Panc1 (cell line): Measurements from ENCODE around the gene KIF25. TPM values are rescaled to one million over a fixed set of nuclear protein-coding genes. Genes with fewer than 3 reads are reported as not detected.

Experiments used
- ATAC-seq: fragments of 200-7000 bp; cut with Tn5 transposase; 2 replicates; pipeline ENCODE4 v1.9.1; 2020; ENCODE audit warnings: mild to moderate bottlenecking, moderate library complexity
- BruUV-seq: library from RNA; stranded (reverse); fragments of 400-500 nt; replicated peaks from 2 replicates; lab custom pipeline; 2021; lab: Mats Ljungman, UMichigan
- CTCF ChIA-PET: fragments of 300-600 bp; sonication (Branson Sonifier 250); formaldehyde crosslinking; loops from one replicate; lab custom pipeline; 2022; ENCODE audit warnings: antibody characterized with exemption; lab: Charles Lee
- POLR2A ChIA-PET: fragments of 300-600 bp; sonication (Branson Sonifier 250); formaldehyde crosslinking; loops from one replicate; lab custom pipeline; 2022; ENCODE audit warnings: antibody characterized with exemption; lab: Charles Lee
- DNase-seq: peaks from one replicate; pipeline ENCODE4 v3.0.0-alpha.2; 2010; ENCODE audit warnings: low read depth, low spot score
- H3K27ac ChIP-seq: 2 replicates; pipeline ENCODE4 v1.5.1; 2011; ENCODE audit warnings: mild to moderate bottlenecking, low read length, inconsistent platforms
- H3K27me3 ChIP-seq: fragments of 200-500 bp; sonication (Bioruptor generic); 2 replicates; pipeline ENCODE4 v1.6.0; 2014; ENCODE audit warnings: low read length, inconsistent platforms; ENCODE audit not compliant: control insufficient read depth, insufficient read depth
- H3K36me3 ChIP-seq: fragments of 200-500 bp; sonication (Bioruptor generic); 2 replicates; pipeline ENCODE4 v1.5.1; 2014; ENCODE audit warnings: inconsistent platforms, mild to moderate bottlenecking, low read length, moderate library complexity; ENCODE audit not compliant: control insufficient read depth, insufficient read depth
- H3K4me1 ChIP-seq: 2 replicates; pipeline ENCODE4 v1.5.1; 2011; ENCODE audit warnings: inconsistent platforms, mild to moderate bottlenecking, low read length, moderate library complexity; ENCODE audit not compliant: control insufficient read depth, insufficient read depth
- H3K4me3 ChIP-seq, 2 experiments: 2 replicates each; pipeline ENCODE4 v1.5.1; 2011 to 2012; ENCODE audit warnings: low read depth in 2 of 2, low read length in 2 of 2, mild to moderate bottlenecking in 2 of 2, inconsistent platforms in 1 of 2, moderate library complexity in 1 of 2
- H3K9me3 ChIP-seq: fragments of 200-500 bp; sonication (Bioruptor generic); 2 replicates; pipeline ENCODE4 v1.5.1; 2014; ENCODE audit warnings: low read depth, mild to moderate bottlenecking, inconsistent platforms, low read length, moderate library complexity; ENCODE audit not compliant: control insufficient read depth, insufficient read depth
- POLR2AphosphoS5 ChIP-seq: IDR thresholded peaks from 2 replicates; pipeline ENCODE4 v1.6.1; 2012; ENCODE audit warnings: mild to moderate bottlenecking, low read depth, low read length, moderate library complexity
- SIN3A ChIP-seq: IDR thresholded peaks from 2 replicates; pipeline ENCODE4 v1.6.1; 2012; ENCODE audit warnings: low read depth, mild to moderate bottlenecking, low read length, moderate library complexity, borderline replicate concordance; ENCODE audit not compliant: insufficient read depth
- TCF7L2 ChIP-seq: IDR thresholded peaks from 2 replicates; pipeline ENCODE4 v1.6.1; 2011; ENCODE audit warnings: mild to moderate bottlenecking, low read depth, low read length, inconsistent platforms
- in situ Hi-C: cut with HindIII; loops from 2 replicates; pipeline ENCODE4 v1.10.0; 2016; ENCODE audit warnings: low sequenced_read_pairs, low pct_unique_long_range_greater_than_20kb
- intact Hi-C: fragments of 100-400 bp; cut with micrococcal nuclease; formaldehyde crosslinking; loops from one replicate; pipeline ENCODE4 v1.10.0; 2022; ENCODE audit not compliant: unreplicated experiment
- total RNA-seq: library from RNA; stranded (reverse); gene quantifications from one replicate; pipeline ENCODE4 v1.2.1, GENCODE V29; 2021; ENCODE audit not compliant: unreplicated experiment
- TF ChIP-seq, protein P1 (sequence below): fragments of 450-650 bp; IDR thresholded peaks from 2 replicates; pipeline ENCODE4 v1.5.1; 2017; ENCODE audit warnings: mild to moderate bottlenecking
- TF ChIP-seq, protein P2 (sequence below), 2 experiments: IDR thresholded peaks; 2 replicates each; pipeline ENCODE4 v1.6.1; 2011 to 2012; ENCODE audit warnings: low read depth in 2 of 2, control low read depth in 1 of 2, low read length in 1 of 2, mild to moderate bottlenecking in 1 of 2, moderate library complexity in 1 of 2; ENCODE audit not compliant: insufficient read depth in 1 of 2

Gene KIF25
- total RNA-seq, 1 experiment from 2014 or later = 0.44 TPM

- no TSS peak for BruUV-seq
- peaks cover 16% of the 10 kb centered on the region for H3K4me1 ChIP-seq
- ChIA-PET POLR2A (no interaction called here), CTCF (interaction anchor here (0.6 kb wide), 1 partner anchor 810 kb away, joined by 3 read pairs; no protein-coding TSS in a partner anchor)
- H3K4me3 ChIP-seq = no peak overlapping the region
- TF ChIP-seq, protein P1, sequence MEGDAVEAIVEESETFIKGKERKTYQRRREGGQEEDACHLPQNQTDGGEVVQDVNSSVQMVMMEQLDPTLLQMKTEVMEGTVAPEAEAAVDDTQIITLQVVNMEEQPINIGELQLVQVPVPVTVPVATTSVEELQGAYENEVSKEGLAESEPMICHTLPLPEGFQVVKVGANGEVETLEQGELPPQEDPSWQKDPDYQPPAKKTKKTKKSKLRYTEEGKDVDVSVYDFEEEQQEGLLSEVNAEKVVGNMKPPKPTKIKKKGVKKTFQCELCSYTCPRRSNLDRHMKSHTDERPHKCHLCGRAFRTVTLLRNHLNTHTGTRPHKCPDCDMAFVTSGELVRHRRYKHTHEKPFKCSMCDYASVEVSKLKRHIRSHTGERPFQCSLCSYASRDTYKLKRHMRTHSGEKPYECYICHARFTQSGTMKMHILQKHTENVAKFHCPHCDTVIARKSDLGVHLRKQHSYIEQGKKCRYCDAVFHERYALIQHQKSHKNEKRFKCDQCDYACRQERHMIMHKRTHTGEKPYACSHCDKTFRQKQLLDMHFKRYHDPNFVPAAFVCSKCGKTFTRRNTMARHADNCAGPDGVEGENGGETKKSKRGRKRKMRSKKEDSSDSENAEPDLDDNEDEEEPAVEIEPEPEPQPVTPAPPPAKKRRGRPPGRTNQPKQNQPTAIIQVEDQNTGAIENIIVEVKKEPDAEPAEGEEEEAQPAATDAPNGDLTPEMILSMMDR = no peak
- TF ChIP-seq SIN3A (no peak), POLR2AphosphoS5 (no peak), TCF7L2 (no peak)
- TF ChIP-seq, protein P2, sequence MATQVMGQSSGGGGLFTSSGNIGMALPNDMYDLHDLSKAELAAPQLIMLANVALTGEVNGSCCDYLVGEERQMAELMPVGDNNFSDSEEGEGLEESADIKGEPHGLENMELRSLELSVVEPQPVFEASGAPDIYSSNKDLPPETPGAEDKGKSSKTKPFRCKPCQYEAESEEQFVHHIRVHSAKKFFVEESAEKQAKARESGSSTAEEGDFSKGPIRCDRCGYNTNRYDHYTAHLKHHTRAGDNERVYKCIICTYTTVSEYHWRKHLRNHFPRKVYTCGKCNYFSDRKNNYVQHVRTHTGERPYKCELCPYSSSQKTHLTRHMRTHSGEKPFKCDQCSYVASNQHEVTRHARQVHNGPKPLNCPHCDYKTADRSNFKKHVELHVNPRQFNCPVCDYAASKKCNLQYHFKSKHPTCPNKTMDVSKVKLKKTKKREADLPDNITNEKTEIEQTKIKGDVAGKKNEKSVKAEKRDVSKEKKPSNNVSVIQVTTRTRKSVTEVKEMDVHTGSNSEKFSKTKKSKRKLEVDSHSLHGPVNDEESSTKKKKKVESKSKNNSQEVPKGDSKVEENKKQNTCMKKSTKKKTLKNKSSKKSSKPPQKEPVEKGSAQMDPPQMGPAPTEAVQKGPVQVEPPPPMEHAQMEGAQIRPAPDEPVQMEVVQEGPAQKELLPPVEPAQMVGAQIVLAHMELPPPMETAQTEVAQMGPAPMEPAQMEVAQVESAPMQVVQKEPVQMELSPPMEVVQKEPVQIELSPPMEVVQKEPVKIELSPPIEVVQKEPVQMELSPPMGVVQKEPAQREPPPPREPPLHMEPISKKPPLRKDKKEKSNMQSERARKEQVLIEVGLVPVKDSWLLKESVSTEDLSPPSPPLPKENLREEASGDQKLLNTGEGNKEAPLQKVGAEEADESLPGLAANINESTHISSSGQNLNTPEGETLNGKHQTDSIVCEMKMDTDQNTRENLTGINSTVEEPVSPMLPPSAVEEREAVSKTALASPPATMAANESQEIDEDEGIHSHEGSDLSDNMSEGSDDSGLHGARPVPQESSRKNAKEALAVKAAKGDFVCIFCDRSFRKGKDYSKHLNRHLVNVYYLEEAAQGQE (IDR thresholded peaks at IDR 0.05; ENCODE audit: insufficient read depth in 1 of 2, low read depth in 2 of 2, low read length in 1 of 2) = no peak
- intact Hi-C loops (no loop called here), in situ Hi-C loops (no loop called here)
- no peaks in the 10 kb centered on the region for H3K36me3 ChIP-seq
- H3K27ac ChIP-seq = no peak overlapping the region; the same call in 1 of the 2 replicates
- no peak for ATAC-seq
- no peak for DNase-seq
- no peaks in the 10 kb centered on the region for H3K27me3 ChIP-seq
- no peaks in the 10 kb centered on the region for H3K9me3 ChIP-seq
These were observed 5.3 kb downstream of the KIF25 start for GRCh38 chr6:168002804-168003203.

GRCh38 chr6:168004023-168004422 is 6.6 kb downstream of the KIF25 start:
- in situ Hi-C loops = no loop called here
- intact Hi-C loops = no loop called here
- POLR2A ChIA-PET = no interaction called here
- ATAC-seq = no peak
- no peak for TF ChIP-seq POLR2AphosphoS5
- TF ChIP-seq TCF7L2 = no peak
- TF ChIP-seq, protein P2 (IDR thresholded peaks at IDR 0.05; ENCODE audit: insufficient read depth in 1 of 2, low read depth in 2 of 2, low read length in 1 of 2) = no peak
- no peak for TF ChIP-seq SIN3A
- TF ChIP-seq, protein P1 = no peak
- CTCF ChIA-PET = interaction anchor here (0.6 kb wide), 2 partner anchors 50 to 1419 kb away, joined by 7 to 10 read pairs; no protein-coding TSS in a partner anchor
- no peaks in the 10 kb centered on the region for H3K9me3 ChIP-seq
- H3K27ac ChIP-seq = no peak overlapping the region
- DNase-seq = no peak
- H3K4me1 ChIP-seq = peaks cover 14% of the 10 kb centered on the region; the same call in 1 of the 2 replicates
- H3K4me3 ChIP-seq = no peak overlapping the region
- BruUV-seq = no TSS peak
- no peaks in the 10 kb centered on the region for H3K36me3 ChIP-seq
- H3K27me3 ChIP-seq = no peaks in the 10 kb centered on the region
